ENCODE measurements around the gene CDCA5. TPM values are rescaled to one million over a fixed set of nuclear protein-coding genes. Genes with fewer than 3 reads are reported as not detected.

The CDCA5 gene
- total RNA-seq, 2 donors from 2014 or later, result 2.3 TPM; not detected in 1

- 81 to 85% methylated on average over 7 of the region's 7 CpGs for WGBS, 2 donors
- Histone ChIP-seq H3K27ac (no peak overlapping the region), H3K27me3 (no peaks in the 10 kb centered on the region), H3K4me1 (no peaks in the 10 kb centered on the region), H3K36me3 (replicated peaks in 1 of 2; ENCODE audit: insufficient read depth in 1 of 2, low read depth in 2 of 2) (no peaks in the 10 kb centered on the region), H3K4me3 (no peak overlapping the region), H3K9me3 (no peaks in the 10 kb centered on the region)
- intact Hi-C loops (cut with DNase I), result no loop called here
- no peak for ATAC-seq
- no peak for TF ChIP-seq POLR2A (IDR thresholded peaks at IDR 0.05)
- no peak for TF ChIP-seq CTCF (IDR thresholded peaks at IDR 0.05)
- no peak for DNase-seq
These were observed 26.3 kb downstream of the CDCA5 start for GRCh38 chr11:65057526-65057925.

- WGBS, 2 donors, result 88 to 91% methylated on average over 6 of the region's 6 CpGs
- intact Hi-C loops (cut with DNase I), result no loop called here
These were observed 26.8 kb downstream of the CDCA5 start for GRCh38 chr11:65056999-65057398.

GRCh38 chr11:65055538-65055937 lies 28.3 kb downstream of the CDCA5 start:
- no peak for ATAC-seq
- no peaks in the 10 kb centered on the region for H3K27me3 ChIP-seq
- no peaks in the 10 kb centered on the region for H3K9me3 ChIP-seq
- no peak for DNase-seq
- no peaks in the 10 kb centered on the region for H3K4me1 ChIP-seq
- intact Hi-C loops (cut with DNase I), result no loop called here
- TF ChIP-seq POLR2A (IDR thresholded peaks at IDR 0.05) (no peak), CTCF (IDR thresholded peaks at IDR 0.05) (no peak)
- H3K4me3 ChIP-seq, result no peak overlapping the region
- 87 to 88% methylated on average over 1 of the region's 1 CpG for WGBS, 2 donors
- no peaks in the 10 kb centered on the region for H3K36me3 ChIP-seq (replicated peaks in 1 of 2; ENCODE audit: insufficient read depth in 1 of 2, low read depth in 2 of 2)
- no peak overlapping the region for H3K27ac ChIP-seq

More at GRCh38 chr11:65056999-65057398, 26.8 kb downstream of the CDCA5 start:
- no peak overlapping the region for H3K4me3 ChIP-seq
- no peak for DNase-seq
- H3K27me3 ChIP-seq, result no peaks in the 10 kb centered on the region
- no peak for ATAC-seq
- H3K4me1 ChIP-seq, result no peaks in the 10 kb centered on the region
- no peak overlapping the region for H3K27ac ChIP-seq
- H3K36me3 ChIP-seq (replicated peaks in 1 of 2; ENCODE audit: insufficient read depth in 1 of 2, low read depth in 2 of 2), result no peaks in the 10 kb centered on the region
- no peaks in the 10 kb centered on the region for H3K9me3 ChIP-seq
- TF ChIP-seq POLR2A (IDR thresholded peaks at IDR 0.05), result no peak
- no peak for TF ChIP-seq CTCF (IDR thresholded peaks at IDR 0.05)

GRCh38 chr11:65053827-65054508 lies 29.9 kb downstream of the CDCA5 start:
- Histone ChIP-seq H3K27me3 (no peaks in the 10 kb centered on the region), H3K9me3 (no peaks in the 10 kb centered on the region), H3K36me3 (replicated peaks in 1 of 2; ENCODE audit: insufficient read depth in 1 of 2, low read depth in 2 of 2) (no peaks in the 10 kb centered on the region), H3K27ac (no peak overlapping the region), H3K4me1 (no peaks in the 10 kb centered on the region), H3K4me3 (no peak overlapping the region)
- DNase-seq (no peak), ATAC-seq (no peak)
- no peak for TF ChIP-seq CTCF (IDR thresholded peaks at IDR 0.05)
- no peak for TF ChIP-seq POLR2A (IDR thresholded peaks at IDR 0.05)
- WGBS, 2 donors, result 62 to 64% methylated on average over 8 of the region's 8 CpGs
- intact Hi-C loops (cut with DNase I), result no loop called here

- DNase-seq (no peak), ATAC-seq (no peak)
- Histone ChIP-seq H3K36me3 (replicated peaks in 1 of 2; ENCODE audit: insufficient read depth in 1 of 2, low read depth in 2 of 2) (no peaks in the 10 kb centered on the region), H3K4me3 (no peak overlapping the region), H3K27ac (no peak overlapping the region), H3K4me1 (no peaks in the 10 kb centered on the region), H3K9me3 (no peaks in the 10 kb centered on the region), H3K27me3 (no peaks in the 10 kb centered on the region)
- intact Hi-C loops (cut with DNase I), result no loop called here
- TF ChIP-seq CTCF (IDR thresholded peaks at IDR 0.05) (no peak), POLR2A (IDR thresholded peaks at IDR 0.05) (no peak)
- 82 to 85% methylated on average over 9 of the region's 9 CpGs for WGBS, 2 donors
These were observed 32.4 kb downstream of the CDCA5 start for GRCh38 chr11:65051398-65051858.
